ENCODE data around the gene HERC4.
A peak's percentile ranks its signal among the peaks of the same experiment; 100 is the strongest.

HERC4 gene, protein sequence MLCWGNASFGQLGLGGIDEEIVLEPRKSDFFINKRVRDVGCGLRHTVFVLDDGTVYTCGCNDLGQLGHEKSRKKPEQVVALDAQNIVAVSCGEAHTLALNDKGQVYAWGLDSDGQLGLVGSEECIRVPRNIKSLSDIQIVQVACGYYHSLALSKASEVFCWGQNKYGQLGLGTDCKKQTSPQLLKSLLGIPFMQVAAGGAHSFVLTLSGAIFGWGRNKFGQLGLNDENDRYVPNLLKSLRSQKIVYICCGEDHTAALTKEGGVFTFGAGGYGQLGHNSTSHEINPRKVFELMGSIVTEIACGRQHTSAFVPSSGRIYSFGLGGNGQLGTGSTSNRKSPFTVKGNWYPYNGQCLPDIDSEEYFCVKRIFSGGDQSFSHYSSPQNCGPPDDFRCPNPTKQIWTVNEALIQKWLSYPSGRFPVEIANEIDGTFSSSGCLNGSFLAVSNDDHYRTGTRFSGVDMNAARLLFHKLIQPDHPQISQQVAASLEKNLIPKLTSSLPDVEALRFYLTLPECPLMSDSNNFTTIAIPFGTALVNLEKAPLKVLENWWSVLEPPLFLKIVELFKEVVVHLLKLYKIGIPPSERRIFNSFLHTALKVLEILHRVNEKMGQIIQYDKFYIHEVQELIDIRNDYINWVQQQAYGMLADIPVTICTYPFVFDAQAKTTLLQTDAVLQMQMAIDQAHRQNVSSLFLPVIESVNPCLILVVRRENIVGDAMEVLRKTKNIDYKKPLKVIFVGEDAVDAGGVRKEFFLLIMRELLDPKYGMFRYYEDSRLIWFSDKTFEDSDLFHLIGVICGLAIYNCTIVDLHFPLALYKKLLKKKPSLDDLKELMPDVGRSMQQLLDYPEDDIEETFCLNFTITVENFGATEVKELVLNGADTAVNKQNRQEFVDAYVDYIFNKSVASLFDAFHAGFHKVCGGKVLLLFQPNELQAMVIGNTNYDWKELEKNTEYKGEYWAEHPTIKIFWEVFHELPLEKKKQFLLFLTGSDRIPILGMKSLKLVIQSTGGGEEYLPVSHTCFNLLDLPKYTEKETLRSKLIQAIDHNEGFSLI

DNA sequence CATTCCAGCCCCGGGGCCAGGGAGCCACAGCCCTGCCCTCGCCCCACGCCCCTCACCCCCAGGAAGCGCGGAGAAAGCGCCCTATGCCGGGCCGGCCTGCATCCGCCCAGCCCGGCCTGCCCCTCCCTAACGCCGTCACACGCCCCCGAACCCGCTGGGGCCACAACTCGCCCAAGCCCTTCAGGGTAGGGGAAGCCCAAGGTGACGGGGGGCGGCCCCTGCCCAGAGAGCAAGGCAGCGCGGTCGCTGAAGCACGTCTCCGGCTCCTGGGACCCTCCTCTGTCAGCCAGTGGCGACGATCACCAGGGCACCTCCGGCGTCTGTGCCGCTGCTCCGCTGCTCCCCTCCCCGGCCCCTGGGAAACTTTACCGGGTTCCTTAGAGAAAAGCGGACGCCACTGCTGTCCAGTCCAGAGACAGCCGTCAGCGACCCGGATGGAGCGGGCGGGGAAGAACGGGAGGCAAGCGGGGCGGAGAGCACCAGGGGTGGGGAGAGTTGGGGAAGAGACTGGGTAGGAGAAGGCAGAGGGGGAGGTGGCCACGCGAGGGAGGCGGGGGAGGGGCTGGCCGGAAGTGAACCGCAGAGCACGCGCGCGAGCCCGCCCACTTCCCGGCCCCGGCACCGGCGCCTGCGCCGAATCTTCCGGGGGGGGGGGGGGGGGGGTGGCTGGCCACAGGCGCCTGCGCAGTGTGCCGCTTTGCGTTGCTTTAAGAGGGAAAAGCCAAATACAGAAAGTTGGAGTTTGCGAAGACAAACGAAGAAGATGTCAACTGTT, at the start of gene HERC4:
Gene HERC4 (minus strand): TSS at position 509 of the 775 bp plus-strand sequence. CDS start 2,175 bp downstream, outside the sequence.
- peak; percentile 98 for DNase-seq

DNA sequence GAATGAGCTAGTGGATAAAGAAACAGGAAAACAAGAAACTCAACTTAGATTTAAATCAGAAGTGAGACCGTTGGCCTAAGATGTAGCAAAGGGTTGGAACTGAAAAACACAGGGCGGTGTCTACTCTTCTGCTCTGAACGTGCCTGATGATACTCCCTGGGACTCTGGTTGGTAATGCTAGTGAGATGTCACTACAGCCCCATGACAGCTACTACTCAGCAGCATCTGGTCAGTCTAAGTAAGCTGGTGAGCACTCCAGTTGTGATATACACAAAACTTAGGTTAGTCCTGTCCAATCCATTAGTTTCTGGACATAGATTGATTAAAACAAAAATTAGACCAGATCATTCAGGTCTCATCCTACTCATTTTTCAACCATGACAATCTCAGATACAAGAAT, 49.6 kb upstream of the HERC4 start:
- no peak for DNase-seq

DNA sequence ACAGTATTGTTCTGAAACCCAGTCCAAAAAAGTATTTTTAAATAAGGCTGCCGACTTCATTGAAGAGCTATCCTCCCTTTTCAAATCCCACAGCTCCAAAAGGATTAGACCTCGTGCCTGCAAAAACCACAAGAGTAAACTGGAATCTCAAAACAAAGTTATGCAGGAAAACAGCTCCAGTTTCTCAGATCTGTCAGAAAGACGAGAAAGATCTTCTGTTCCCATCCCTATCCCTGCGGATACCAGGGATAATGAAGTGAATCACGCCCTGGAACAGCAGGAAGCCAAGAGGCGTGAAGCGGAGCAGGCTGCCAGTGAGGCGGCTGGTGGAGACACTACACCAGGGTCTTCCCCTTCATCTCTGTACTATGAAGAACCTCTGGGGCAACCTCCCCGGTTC, 46.8 kb upstream of the HERC4 start:
- DNase-seq = no peak

DNA sequence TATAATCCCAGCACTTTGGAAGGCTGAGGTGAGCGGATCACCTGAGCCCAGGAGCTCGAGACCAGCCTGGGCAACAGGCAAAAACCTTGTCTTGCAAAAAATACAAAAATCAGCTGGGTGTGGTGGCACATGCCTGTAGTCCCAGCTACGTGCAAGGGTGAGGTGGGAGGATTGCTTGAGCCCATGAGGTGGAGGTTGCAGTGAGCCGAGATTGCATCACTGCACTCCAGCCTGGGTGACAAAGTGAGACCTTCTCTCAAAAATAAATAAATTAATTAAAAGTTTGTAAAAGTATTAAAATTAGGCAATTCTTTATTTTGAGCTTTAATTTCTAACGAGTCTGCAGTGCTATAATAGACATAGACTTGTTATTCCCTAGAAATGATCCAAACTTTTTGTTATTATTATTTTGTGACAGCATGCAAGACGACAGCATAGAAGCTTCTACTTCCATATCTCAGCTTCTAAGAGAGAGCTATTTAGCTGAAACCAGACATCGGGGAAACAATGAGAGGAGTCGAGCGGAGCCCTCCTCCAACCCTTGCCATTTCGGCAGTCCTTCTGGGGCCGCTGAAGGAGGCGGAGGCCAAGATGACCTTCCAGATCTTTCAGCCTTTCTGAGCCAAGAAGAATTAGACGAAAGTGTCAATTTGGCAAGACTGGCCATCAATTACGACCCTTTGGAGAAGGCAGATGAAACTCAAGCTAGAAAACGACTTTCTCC, 46.1 kb upstream of the HERC4 start:
- no peak for DNase-seq

DNA sequence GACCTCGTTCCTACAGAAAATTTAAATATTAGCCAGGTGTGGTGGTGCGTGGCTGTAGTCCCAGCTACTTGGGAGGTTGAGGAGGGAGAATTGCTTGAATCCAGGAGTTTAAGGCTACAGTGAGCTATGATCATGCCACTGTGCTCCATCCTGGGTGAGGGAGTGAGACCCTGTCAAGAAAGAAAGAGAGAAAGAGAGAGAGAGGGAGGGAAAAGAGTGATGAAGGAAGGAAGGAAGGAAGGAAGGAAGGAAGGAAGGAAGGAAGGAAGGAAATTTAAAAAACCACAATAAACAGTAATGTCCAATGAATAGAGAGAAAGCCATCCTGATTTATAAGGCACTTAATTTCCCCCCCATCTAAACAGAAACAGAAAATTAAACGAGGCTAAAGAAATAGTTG, 43.6 kb upstream of the HERC4 start:
- DNase-seq = no peak

DNA sequence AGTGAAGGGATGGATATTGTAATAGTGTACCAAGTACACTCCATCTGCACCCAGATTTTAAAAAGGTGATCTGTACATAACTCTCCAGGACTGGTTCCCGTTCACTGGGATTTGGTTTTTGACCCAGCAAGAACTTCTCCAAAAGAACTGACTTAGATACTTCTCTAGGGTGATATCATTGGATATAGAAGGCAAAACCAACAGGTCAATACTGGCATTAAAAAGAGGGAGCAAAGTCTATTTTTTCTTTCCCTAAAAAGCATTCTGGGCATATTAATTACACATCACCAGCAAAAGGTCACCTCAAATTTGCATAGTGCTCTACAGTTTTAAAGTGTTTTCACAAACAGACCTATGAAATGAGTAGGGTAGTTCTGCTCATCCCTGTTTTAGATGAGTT, 37.8 kb upstream of the HERC4 start:
- DNase-seq = no peak

DNA sequence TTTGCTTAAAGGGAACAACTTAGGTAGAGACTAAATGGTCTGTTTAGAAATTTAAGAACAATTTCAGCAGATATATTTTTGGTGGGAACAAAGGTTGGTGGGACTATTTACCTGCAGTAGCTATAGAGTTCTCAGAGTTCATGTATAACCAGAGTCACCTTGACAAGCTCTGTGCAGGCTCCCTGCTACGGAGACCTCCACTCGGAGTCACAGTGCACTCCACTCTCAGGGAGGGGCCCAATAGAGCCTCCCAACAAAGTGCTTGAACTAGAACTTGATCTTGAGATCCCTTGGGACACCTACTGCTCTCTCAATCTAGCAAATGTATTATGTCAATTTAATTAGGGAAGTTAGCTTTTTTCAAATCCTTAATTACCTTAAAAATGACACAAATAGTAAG, 36.5 kb upstream of the HERC4 start:
- no peak for DNase-seq

DNA sequence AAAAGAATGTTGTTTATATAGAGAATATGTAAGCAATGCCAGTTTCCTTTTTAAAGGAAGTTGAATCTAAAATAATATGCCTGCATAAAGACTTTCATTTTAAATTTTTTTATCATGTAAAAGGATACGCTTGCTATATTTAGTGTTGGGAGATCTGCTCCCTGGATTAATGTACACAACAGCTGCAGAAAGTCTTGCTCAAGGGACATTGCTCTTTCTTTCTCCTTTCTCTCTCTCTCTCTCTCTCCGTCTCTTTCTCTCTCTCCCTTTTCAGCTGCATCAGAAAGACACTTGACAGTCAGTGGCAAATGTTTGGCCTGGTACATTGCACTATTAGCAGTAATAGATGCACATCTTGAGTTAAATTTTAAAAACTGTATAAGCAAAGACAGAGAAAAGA, 34.9 kb upstream of the HERC4 start:
- DNase-seq = no peak

DNA sequence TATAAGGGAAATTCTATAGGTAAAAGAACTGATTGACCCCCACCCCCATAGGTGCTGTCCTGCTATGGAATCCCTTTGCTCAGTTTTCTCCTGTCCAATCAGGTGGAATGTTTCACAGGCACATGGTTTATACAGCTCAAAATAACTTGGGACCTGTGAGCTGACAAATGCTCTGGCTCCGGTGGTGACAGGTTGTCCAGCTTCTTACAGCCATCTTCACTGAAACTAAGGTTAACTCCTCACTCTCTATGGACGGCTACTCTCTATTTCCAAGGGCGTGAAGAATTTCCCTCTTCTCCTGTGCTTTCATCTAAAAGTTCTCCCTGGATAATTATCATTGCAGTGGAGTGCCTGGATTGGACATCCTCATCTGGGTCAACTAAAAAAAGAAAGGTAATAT, 34.2 kb upstream of the HERC4 start, which contains the start of gene MYPN:
Gene MYPN (plus strand): TSS at position 158 of the 400 bp plus-strand sequence. CDS start 11,951 bp downstream, outside the sequence.
- DNase-seq = no peak

DNA sequence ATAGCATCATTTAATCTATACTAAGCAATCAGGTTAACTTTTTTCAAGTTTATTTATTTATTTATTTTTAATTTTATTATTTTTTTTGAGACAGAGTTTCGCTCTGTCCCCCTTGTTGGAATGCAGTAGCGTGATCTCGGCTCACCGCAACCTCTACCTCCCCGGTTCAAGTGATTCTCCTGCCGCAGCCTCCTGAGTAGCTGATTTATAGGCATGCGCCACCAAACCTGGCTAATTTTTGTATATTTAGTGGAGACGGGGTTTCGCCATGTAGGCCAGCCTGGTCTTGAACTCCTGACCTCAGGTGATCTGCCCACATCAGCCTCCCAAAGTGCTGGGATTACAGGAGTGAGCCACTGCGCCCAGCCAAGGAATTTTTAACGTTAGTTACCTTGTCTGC, 33.6 kb upstream of the HERC4 start:
- DNase-seq = no peak

DNA sequence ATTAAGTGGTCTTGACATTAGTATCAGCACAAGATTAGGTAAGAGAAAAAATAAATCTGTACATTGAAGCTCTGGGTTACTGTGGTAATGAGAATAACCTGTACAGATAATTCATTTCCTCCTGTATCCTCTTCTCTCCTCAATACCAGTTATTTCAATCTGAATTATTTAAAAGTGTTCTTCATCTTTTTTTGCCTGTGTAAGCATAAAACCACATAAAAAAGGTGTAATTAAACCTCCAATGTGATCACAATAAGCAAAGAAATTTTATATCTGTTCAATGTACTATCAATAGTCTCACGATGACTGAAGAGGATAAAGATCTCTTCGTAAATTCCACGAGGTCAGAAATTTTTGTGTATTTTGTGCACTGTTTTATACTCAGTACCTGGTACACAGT, 33.0 kb upstream of the HERC4 start:
- DNase-seq = no peak

DNA sequence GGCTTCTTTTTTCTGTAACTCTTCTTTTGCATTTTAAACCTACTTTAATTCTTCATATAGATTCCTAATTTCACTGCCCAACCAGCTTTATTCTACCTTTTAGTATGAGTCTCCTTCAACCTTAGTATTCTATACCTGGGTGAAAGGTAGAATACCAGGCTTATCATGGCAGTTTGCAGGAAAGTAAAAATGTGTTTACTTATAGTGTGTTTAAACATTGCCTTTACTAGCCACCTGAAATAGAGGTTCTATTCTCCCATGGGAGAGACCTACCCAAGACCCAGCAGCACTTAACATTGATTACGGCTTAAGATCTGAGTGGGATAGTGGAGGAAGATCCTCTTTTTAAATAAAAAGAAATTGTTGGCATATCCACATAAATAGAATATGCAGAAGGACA, 32.6 kb upstream of the HERC4 start:
- no peak for DNase-seq

DNA sequence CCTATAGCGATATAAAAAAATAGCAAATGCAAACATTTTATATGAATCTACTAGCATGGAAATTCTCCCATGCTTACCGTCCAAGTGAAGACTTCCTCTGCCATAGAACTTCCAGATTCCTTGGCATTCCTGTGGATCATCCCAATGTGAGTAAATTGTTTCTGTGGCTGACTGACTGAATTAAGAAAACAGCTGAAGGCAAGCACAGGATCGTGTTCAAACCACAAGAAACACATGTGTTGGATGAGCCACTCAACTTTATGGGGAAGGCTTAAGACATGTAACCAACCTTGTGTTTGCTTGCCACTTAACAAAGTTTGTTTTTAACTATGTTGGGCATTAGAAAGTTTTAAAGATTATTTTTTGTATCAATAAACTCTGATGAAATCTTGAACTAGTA, 31.6 kb upstream of the HERC4 start:
- no peak for DNase-seq

DNA sequence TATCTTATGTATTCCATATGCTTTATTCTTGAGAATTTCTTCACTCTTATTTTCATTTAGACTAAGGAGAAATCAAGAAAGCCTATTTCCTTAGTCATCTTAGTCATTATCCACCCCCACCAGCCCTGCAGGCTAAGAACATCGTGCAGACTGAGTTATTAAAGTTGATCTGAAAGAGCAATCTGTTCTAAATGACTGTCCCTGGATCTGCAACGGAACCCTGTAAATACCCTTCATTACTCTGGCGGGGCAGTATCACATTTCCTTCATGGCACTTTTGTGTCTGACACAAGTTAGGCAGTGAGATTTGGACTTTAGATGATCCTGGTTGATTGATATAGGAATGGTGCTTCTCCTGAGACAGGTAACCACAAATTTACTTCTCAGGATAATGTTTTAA, 30.7 kb upstream of the HERC4 start:
- no peak for DNase-seq

DNA sequence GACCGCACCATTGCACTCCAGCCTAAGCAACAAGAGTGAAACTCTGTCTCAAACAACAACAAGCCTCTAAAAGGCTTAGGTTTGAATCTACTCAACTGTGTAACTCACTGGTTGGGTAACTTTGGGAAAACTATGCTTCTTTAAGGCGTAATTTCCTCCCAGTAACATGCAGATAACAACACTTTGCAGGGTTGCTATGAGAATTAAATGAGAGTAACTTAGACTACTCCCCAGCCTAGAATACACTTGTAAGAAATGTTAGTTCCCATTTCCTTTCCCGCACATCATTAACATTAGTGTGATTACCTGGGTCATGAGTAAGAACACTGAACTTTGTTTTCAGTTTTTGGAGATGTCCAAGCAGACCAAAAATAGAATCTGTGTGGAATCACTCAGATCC, 28.8 kb upstream of the HERC4 start:
- no peak for DNase-seq

DNA sequence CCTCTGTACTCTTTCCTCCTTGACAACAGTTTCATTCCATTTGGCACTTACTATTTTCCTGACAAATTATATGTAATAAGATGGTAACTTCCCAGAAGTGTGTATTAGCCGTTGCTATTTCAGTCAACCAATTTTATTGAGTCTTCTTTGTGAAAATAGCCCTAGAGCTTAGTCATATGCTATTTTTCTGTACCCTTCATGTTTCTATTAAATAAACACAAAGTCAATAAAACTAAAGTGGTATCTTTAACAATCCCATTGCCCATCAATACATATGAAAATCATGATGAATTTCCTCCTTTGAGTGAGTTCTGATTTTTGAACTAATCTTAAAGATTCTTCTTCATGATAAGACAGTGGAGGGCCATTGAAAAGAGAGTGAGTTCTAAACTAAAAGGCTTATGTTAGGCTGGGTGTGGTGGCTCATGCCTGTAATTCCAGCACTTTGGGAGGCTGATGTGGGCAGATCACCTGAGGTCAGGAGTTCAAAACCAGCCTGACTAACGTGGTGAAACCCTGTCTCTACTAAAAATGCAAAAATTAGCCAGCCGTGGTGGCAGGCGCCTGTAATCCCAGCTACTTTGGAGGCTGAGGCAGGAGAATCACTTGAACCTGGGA, 28.3 kb upstream of the HERC4 start:
- no peak for DNase-seq

DNA sequence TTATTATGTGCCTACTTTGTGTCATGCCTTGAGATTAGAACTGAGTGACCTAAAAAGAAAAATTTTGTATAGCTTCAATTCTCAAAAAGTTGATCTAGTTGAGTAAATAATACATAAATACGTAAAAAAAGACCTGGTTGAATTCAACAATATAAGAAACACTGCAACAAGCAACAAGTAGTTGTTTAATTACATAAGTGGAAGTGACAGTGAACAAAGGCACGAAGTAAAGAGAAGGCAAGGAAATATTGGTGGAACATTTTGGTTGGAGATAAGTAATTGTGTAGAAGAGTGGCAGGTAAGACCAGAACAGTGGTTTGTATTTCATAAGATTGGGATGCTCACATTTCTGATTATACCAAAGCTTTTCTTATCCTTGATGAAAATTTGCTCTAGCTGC, 26.0 kb upstream of the HERC4 start:
- DNase-seq = no peak

DNA sequence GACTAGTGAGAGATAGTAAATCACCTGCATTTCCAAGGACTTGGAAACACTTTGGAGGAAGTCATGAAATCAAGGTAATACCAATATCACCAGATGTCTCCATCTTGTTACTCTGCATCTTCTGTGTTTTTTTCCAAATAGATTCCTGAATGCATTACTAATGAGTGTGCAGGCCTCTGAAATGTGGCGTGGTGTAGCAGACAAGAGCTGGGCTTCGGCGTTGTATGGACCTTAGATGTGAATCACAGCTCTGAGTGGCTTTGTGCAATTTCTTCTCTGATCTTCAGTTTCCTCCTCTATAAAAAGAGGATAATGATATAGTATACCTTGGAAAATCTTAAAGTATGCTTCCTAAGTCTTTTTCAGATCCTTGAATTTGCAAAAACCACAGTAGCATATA, 24.7 kb upstream of the HERC4 start:
- DNase-seq = no peak

DNA sequence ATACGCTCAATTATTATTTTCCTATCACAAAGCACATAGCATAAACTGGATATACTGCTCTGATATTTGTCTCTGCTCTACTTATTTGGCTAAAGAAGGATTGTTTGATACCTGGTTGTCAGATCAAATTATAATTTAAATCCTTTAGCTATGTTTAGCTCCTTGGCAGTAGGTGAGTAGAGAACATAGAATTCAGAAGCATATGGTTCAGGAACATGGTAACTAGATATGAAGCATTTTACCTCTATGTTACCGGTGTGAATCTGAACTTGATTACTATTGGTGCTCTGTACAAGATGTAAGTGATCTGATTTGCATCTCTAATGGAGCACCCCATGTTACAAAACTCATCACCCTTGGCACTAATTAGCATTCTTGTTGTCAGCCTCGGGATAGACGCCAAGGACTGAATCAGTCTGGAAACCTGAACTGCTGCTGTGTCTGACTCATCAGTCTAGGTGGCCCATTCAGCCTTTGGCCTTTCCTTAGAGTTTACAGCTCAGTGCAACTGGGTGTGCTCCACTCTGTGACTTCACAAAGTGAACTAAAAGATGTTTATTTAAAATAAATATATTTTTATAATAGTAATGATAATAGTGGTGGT, 21.9 kb upstream of the HERC4 start:
- DNase-seq = no peak

DNA sequence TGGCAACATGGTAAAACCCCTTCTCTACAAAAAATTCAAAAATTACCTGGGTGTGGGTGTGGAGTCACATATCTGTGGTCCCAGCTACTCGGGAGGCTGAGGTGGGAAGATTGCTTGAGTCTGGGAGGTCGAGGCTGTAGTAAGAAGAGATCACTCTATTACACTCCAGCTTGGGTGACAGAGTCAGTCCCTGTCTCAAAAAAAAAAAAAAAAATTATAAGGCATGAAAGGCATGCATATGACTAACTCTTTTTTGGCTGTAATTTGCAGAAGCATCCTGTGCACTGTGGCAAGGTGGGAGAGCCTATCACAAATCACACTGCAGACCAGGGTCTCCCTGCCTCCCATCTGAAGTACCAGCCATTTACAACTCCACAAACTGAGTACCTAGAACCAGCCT, 20.1 kb upstream of the HERC4 start:
- DNase-seq = no peak

DNA sequence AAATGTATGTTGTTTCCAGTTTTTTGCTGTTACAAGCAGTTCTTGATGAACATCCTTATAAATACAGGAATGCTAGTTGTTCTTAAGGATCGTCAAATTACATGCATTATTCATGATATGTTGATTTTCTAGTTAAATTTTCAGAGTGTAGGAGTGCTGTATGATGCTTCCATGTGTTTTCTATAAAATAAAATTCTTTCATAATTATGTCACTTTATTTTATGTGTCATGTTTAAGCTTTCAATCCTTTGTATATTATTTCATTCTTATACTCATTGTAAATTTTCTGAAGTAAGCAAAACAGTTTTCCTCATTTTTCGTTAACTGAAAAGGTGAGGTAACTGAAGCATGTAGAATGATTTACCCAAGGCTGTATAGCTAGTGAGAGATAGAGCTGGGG, 17.4 kb upstream of the HERC4 start:
- DNase-seq = no peak

Measured in right forelimb (tissue), 1 donor.